IPS-15b (cell line): ENCODE results near the gene SIK3.

Experiments
- H3K27me3 ChIP-seq: one replicate; pipeline ENCODE4 v1.6.1; 2013; ENCODE audit warnings: low read length; ENCODE audit not compliant: control insufficient read depth, insufficient read depth
- H3K36me3 ChIP-seq: one replicate; pipeline ENCODE4 v1.6.1; 2013; ENCODE audit warnings: low read length; ENCODE audit not compliant: control insufficient read depth, insufficient read depth
- H3K4me1 ChIP-seq: one replicate; pipeline ENCODE4 v1.6.1; 2013; ENCODE audit warnings: mild to moderate bottlenecking, low read length; ENCODE audit not compliant: control insufficient read depth, insufficient read depth
- H3K4me3 ChIP-seq: one replicate; pipeline ENCODE4 v1.5.1; 2013; ENCODE audit warnings: low read depth, low read length
- H3K9ac ChIP-seq: one replicate; pipeline ENCODE4 v1.6.1; 2013; ENCODE audit warnings: low read depth, mild to moderate bottlenecking, low read length
- H3K9me3 ChIP-seq: one replicate; pipeline ENCODE4 v1.6.1; 2013; ENCODE audit warnings: mild to moderate bottlenecking, low read length; ENCODE audit not compliant: control insufficient read depth, insufficient read depth

The SIK3 gene

GRCh38 chr11:116969694-116970093 is 128.5 kb downstream of the SIK3 start:
- Histone ChIP-seq H3K36me3 (no peaks in the 10 kb centered on the region), H3K27me3 (no peaks in the 10 kb centered on the region), H3K9ac (no peak overlapping the region), H3K4me1 (peaks cover 6% of the 10 kb centered on the region), H3K9me3 (no peaks in the 10 kb centered on the region), H3K4me3 (no peak overlapping the region)

GRCh38 chr11:116964269-116964668 is 134.0 kb downstream of the SIK3 start:
- no peaks in the 10 kb centered on the region for H3K9me3 ChIP-seq

GRCh38 chr11:116963813-116964212 is 134.4 kb downstream of the SIK3 start:
- H3K36me3 ChIP-seq: no peaks in the 10 kb centered on the region

More at GRCh38 chr11:116964269-116964668, 134.0 kb downstream of the SIK3 start:
- Histone ChIP-seq H3K36me3 (no peaks in the 10 kb centered on the region), H3K4me3 (no peak overlapping the region), H3K4me1 (peaks cover 3% of the 10 kb centered on the region), H3K27me3 (no peaks in the 10 kb centered on the region), H3K9ac (no peak overlapping the region)

GRCh38 chr11:116962108-116962507 is 136.1 kb downstream of the SIK3 start:
- Histone ChIP-seq H3K27me3 (no peaks in the 10 kb centered on the region), H3K36me3 (no peaks in the 10 kb centered on the region), H3K4me3 (no peak overlapping the region), H3K4me1 (peaks cover 2% of the 10 kb centered on the region), H3K9me3 (no peaks in the 10 kb centered on the region), H3K9ac (no peak overlapping the region)

More at GRCh38 chr11:116963813-116964212, 134.4 kb downstream of the SIK3 start:
- peaks cover 2% of the 10 kb centered on the region for H3K4me1 ChIP-seq
- H3K4me3 ChIP-seq: no peak overlapping the region
- H3K9ac ChIP-seq: no peak overlapping the region
- H3K27me3 ChIP-seq: no peaks in the 10 kb centered on the region
- H3K9me3 ChIP-seq: no peaks in the 10 kb centered on the region

- no peaks in the 10 kb centered on the region for H3K27me3 ChIP-seq
- no peaks in the 10 kb centered on the region for H3K36me3 ChIP-seq
- H3K9me3 ChIP-seq: no peaks in the 10 kb centered on the region
- H3K4me1 ChIP-seq: peaks cover 9% of the 10 kb centered on the region
- H3K9ac ChIP-seq: no peak overlapping the region
- H3K4me3 ChIP-seq: no peak overlapping the region
Observed at GRCh38 chr11:116960930-116961329, 137.3 kb downstream of the SIK3 start.

GRCh38 chr11:116958246-116958645 is 140.0 kb downstream of the SIK3 start:
- Histone ChIP-seq H3K4me1 (peaks cover 12% of the 10 kb centered on the region), H3K27me3 (no peaks in the 10 kb centered on the region), H3K4me3 (no peak overlapping the region), H3K9me3 (no peaks in the 10 kb centered on the region), H3K36me3 (no peaks in the 10 kb centered on the region), H3K9ac (no peak overlapping the region)

GRCh38 chr11:116955949-116956348 is 142.3 kb downstream of the SIK3 start:
- Histone ChIP-seq H3K4me3 (no peak overlapping the region), H3K27me3 (no peaks in the 10 kb centered on the region), H3K36me3 (no peaks in the 10 kb centered on the region), H3K9ac (no peak overlapping the region), H3K9me3 (no peaks in the 10 kb centered on the region), H3K4me1 (peaks cover 10% of the 10 kb centered on the region)

- no peak overlapping the region for H3K9ac ChIP-seq
Observed at GRCh38 chr11:116955548-116955947, 142.7 kb downstream of the SIK3 start.

GRCh38 chr11:116953530-116954285 is 144.5 kb downstream of the SIK3 start:
- Histone ChIP-seq H3K9me3 (no peaks in the 10 kb centered on the region), H3K4me3 (no peak overlapping the region), H3K4me1 (peaks cover 10% of the 10 kb centered on the region), H3K9ac (no peak overlapping the region), H3K27me3 (no peaks in the 10 kb centered on the region), H3K36me3 (no peaks in the 10 kb centered on the region)

More at GRCh38 chr11:116955548-116955947, 142.7 kb downstream of the SIK3 start:
- Histone ChIP-seq H3K4me1 (peaks cover 10% of the 10 kb centered on the region), H3K27me3 (no peaks in the 10 kb centered on the region), H3K4me3 (no peak overlapping the region), H3K36me3 (no peaks in the 10 kb centered on the region), H3K9me3 (no peaks in the 10 kb centered on the region)

- peaks cover 9% of the 10 kb centered on the region for H3K4me1 ChIP-seq
- no peak overlapping the region for H3K9ac ChIP-seq
- H3K4me3 ChIP-seq: no peak overlapping the region
- no peaks in the 10 kb centered on the region for H3K36me3 ChIP-seq
- H3K27me3 ChIP-seq: no peaks in the 10 kb centered on the region
- no peaks in the 10 kb centered on the region for H3K9me3 ChIP-seq
Observed at GRCh38 chr11:116951762-116952161, 146.5 kb downstream of the SIK3 start.

- H3K36me3 ChIP-seq: no peaks in the 10 kb centered on the region
- H3K4me3 ChIP-seq: no peak overlapping the region
- no peaks in the 10 kb centered on the region for H3K4me1 ChIP-seq
- no peaks in the 10 kb centered on the region for H3K9me3 ChIP-seq
- H3K9ac ChIP-seq: no peak overlapping the region
- no peaks in the 10 kb centered on the region for H3K27me3 ChIP-seq
Observed at GRCh38 chr11:116950210-116950609, 148.0 kb downstream of the SIK3 start.

- Histone ChIP-seq H3K4me3 (no peak overlapping the region), H3K9me3 (no peaks in the 10 kb centered on the region)
Observed at GRCh38 chr11:116948391-116948790, 149.8 kb downstream of the SIK3 start.

More at GRCh38 chr11:116948391-116948790, 149.8 kb downstream of the SIK3 start:
- Histone ChIP-seq H3K27me3 (no peaks in the 10 kb centered on the region), H3K9ac (no peak overlapping the region), H3K36me3 (no peaks in the 10 kb centered on the region), H3K4me1 (no peaks in the 10 kb centered on the region)
